Urothelium cell line (cell line): Measurements from ENCODE around the gene PATL2.
A peak's percentile ranks its signal among the peaks of the same experiment; 100 is the strongest.
"Not testable (repeated sequence)": the region's sequence is repeated elsewhere in the genome, so short reads cannot be mapped to it uniquely, and the experiment has no call there.

Experiments used
- DNase-seq: peaks from one replicate; pipeline ENCODE4 v3.0.0; 2011; ENCODE audit warnings: low spot score, mixed read lengths
- FAIRE-seq: peaks from 2 replicates; lab custom pipeline; 2011; peaks lifted over from hg19 to GRCh38; lab: Jason Lieb, UNC

Gene PATL2

DNA sequence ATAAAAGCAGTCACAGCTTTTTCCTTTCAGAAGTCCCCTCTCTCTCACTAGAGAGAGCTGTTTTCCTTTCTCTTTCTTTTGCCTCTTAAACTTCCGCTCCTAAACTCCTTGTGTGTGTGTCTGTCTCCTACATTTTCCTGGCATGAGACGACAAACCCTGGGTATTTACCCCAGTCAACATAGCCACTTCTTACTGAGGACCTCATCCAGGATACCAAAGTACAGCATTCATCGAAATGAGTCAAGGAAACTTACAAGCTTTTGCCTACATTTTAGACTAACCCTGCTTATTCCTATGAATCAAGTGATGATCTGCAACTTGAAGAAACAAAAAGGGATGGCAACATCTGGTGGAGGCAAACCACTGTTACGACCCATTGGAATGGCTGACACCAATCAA lies 16.7 kb downstream of the PATL2 start:
- DNase-seq (no peak), FAIRE-seq (no peak)

DNA sequence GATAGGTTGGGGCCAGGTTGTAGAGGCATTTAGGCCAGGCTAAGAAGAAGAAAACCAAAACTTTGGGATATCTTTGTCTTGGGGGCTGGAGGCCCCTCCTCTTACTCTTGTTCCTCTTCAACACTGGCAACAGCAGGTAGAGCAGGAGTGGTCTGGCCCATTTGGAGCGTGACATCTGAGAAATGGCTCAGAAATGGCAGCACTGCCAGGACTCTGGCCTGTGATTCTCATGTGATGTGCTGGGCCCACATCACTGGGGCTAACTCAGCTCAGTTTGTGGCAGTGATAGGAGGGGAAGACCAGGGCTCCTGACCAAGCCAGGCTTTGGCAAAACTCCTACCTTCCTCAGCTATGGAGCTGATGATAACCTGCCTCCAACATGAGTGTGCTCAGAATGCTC lies 18.5 kb downstream of the PATL2 start:
- FAIRE-seq (no peak), DNase-seq (no peak)

DNA sequence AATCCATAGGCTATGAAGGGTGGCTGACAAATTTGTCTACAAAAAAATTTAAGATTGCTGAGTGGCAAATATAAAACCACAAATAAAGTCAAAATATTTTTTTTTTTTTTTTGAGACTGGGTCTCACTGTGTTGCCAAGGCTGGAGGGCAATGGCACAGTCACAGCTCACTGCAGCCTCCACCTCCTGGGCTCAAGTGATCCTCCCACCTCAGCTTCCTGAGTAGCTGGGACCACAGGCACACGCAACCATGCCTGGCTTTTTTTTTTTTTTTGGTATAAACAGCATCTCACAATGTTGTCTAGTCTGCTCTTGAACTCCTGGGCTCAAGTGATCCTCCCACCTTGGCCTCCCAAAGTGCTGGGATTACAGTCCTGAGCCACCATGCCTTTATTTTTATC lies 20.9 kb downstream of the PATL2 start:
- FAIRE-seq, DNase-seq: not testable (repeated sequence)

DNA sequence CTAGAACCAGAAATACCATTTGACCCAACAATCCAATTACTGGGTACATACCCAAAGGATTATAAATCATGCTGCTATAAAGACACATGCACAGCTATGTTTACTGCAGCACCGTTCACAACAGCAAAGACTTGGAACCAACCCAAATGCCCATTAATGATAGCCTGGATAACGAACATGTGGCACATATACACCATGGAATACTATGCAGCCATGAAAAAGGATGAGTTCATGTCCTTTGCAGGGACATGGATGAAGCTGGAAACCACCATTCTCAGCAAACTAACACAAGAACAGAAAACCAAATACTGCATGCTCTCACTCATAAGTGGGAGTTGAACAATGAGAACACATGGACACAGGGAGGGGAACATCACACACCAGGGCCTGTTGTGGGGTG lies 21.8 kb downstream of the PATL2 start:
- not testable (repeated sequence) for DNase-seq, FAIRE-seq

DNA sequence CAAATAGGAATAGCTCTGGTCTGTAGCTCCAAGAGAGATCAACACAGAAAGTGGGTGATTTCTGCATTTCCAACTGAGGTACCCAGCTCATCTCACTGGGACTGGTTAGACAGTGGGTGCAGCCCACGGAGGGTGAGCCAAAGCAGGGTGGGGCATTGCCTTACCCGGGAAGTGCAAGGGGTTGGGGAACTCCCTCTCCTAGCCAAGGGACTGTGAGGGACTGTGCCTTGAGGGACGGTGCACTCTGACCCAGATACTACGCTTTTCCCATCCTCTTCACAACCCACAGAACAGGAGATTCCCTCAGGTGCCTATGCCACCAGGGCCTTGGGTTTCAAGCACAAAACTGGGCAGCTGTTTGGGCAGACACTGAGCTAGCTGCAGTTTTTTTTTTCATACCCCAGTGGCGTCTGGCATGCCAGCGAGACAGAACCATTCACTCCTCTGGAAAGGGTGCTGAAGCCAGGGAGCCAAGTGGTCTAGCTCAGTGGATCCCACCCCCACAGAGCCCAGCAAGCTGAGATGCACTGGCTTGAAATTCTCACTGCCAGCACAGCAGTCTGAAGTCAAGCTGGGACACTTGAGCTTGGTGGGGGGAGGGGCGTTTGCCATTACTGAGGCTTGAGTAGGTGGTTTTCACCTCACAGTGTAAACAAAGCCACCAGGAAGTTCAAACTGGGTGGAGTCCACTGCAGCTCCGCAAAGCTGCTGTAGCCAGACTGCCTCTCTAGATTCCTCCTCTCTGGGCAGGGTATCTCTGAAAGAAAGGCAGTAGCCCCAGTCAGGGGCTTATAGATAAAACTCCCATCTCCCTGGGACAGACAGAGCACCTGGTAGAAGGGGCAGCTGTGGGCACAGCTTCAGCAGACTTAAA lies 28.1 kb downstream of the PATL2 start:
- FAIRE-seq, DNase-seq: not testable (repeated sequence)

DNA sequence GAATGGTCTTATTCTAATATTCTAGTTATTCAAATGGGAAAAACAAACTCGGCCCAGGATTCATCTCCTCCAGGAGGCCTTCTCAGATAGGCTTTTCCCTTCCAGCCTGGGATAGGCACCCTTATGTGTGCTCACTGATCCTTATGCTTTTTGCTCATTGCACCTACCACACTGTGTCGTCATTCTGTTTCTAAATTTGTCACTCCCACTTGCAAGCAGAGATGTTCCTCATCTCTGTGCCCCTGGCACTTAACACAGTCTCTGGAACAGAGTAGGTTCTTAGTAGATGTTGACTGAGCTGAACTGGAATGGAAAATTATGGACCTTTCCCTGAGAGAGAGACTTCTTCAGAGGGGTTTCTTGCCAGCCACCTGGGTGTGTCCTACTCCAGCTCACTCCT lies 28.9 kb downstream of the PATL2 start:
- DNase-seq (no peak), FAIRE-seq (no peak)

DNA sequence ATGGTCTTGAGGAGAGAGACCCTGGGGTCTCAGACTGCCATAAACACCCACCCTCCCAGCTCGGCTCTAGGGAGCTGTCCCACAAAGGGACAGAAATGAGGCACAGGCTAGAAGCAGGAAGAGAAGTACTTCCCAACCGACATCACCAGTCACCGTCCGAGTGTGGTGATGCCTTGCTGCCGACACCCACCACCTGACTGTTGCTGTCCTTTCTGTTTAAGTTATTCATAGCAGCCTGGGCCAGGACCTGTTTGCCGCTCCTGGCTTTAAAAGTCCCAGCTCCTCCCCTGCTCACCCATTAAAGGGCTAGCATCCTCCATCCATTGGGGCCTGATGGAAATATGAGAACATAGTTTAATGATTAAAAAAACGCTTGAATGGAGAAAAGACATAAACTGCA lies 34.4 kb downstream of the PATL2 start:
- no peak for FAIRE-seq
- DNase-seq, result no peak

DNA sequence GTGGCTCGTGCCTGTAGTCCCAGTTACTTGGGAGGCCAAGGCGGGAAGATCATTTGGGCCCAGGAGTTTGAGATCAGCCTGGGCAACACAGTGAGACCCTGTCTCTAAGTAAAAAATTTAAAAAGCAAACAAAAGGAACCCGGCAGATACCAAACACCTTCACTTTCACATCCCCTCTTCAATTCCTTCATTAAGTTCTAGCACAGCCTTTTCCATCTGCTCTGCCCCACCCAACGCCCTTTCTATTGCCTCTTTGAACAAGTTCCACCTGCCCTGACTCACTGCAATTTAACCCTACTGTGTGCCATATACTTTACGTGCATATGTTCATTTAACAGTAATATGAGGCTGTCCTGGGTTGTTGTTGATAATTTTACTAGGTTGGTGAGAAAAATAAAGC lies 35.2 kb downstream of the PATL2 start:
- FAIRE-seq (no peak), DNase-seq (no peak)

DNA sequence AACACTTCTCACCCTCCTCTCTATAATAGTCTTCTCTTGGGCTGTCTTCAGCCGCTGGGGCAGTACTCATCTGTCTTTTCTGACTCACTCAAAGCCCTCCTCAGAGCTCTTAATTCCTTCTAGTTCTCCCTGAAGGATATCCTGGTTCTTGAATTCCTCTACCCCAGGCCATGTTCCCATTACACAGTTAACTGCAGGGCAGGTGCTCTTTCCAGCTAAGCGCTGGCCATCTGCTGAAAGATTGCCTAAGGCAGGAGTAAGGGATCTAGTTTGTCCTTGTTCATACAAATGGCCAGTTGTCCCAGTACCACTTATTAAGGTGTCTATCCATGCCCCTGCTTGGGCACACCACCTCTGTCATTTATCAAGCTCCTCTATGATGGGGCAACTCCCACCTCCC lies 37.5 kb downstream of the PATL2 start:
- FAIRE-seq, result no peak
- DNase-seq, result no peak

DNA sequence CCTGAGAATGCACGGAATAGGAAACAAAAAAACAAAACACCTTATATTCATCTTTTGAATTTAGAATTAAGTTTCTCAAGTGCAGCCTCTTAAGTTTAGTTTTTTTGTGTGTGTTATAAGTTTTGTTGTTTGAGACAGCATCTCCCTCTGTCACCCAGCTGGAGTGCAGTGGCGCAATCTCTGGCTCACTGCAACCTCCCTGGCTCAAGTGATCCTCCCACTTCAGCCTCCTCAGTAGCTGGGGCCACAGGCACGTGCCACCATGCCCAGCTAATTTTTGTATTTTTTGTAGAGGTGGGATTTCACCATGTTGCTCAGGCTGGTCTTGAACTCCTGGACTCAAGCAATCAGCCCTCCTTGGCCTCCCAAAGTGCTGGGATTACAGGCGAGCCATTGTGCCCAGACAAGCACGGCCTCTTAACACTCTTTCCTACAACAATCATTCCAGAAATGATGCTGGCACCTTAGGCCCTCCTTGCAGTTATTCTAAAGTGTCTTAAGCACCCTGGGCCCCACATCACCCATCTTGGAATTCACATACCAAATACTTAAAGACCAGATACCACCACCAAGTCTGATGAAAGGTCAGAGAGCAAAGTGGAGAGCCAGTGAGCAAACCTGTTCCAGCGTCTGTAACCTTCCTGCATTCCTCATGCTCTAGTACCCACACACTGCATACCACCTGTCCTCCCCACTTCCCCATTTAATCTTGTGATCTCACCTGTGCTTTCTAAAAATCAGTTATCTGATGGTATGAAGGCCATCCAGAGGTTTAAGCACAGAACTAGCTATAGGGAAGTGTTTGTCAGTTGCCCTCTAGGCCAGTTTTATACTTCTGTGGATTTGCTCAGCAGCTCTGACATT lies 40.8 kb downstream of the PATL2 start:
- FAIRE-seq (no peak), DNase-seq (no peak)

DNA sequence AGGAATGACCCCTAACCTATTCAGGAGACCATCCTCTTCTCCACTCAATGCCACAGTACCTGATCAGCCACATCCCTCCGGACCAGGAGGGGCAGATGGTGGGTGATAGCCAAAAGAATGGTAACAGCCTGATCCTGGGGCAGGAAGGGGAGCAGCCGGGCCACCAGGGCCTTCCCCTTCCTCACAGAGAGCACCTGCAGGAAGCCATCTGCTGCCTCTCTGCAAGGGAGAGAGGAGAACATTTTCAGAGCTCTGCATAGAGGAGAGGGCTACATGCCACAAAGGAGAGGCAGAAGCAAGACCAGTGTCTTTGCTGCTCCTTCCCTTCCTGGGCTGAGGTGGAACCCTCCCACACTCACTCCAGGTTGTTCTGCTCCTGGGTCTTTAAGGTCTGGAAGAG lies 42.2 kb downstream of the PATL2 start:
- DNase-seq, result no peak
- no peak for FAIRE-seq

DNA sequence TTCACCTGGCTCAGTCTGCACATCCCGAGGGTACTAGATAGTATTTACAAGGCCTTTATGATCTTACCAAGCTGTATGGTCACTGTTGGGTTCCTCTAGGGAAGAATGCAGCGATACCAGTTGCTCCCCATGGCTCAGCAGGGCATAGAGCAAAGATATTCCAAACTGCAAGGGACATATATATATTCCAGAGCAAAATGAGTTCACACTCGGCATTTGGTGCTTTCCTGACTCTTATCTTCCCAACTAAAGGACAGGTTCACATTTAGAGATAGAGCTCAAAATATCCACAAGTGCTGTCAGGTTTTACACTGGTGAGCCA lies 44.1 kb downstream of the PATL2 start:
- no peak for DNase-seq
- no peak for FAIRE-seq

DNA sequence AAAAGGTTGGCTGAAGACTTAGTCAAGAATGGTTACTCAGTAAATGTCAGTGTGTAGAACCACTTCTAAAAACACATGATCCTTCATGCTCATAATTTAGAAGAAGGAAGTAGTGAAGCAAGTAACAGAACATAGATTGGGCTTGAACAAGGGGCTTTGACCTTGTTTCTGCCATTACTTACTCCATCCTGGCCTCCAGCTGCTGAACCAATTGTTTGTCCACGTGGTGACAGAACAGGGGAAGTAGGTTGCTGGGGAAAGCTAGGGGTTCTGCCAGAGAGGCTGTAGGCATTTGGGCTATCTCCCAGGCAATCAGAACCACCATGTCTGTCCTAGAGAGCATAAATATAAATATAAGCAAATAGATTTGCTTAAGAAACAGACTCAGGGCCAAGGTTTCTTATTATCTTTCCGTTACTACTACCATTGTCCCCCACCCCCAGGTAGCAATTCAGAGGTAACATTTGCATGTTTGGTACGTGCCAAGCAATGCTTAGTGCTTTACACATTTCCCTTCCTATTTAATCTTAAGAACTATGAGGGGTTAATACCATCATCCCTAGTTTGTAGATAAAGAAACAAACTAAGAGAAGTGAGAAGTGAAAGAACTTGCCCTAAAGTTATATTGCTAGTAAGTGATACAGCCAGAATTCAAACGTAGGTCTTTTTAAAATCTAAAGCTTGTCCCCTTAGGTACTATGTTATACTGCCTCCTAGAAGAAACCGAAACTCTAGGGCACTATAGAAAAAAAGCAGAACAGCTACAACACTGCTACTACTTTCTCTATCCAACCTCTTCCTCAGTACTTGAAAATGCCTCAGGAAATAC lies 44.7 kb downstream of the PATL2 start:
- DNase-seq, result no peak
- no peak for FAIRE-seq

DNA sequence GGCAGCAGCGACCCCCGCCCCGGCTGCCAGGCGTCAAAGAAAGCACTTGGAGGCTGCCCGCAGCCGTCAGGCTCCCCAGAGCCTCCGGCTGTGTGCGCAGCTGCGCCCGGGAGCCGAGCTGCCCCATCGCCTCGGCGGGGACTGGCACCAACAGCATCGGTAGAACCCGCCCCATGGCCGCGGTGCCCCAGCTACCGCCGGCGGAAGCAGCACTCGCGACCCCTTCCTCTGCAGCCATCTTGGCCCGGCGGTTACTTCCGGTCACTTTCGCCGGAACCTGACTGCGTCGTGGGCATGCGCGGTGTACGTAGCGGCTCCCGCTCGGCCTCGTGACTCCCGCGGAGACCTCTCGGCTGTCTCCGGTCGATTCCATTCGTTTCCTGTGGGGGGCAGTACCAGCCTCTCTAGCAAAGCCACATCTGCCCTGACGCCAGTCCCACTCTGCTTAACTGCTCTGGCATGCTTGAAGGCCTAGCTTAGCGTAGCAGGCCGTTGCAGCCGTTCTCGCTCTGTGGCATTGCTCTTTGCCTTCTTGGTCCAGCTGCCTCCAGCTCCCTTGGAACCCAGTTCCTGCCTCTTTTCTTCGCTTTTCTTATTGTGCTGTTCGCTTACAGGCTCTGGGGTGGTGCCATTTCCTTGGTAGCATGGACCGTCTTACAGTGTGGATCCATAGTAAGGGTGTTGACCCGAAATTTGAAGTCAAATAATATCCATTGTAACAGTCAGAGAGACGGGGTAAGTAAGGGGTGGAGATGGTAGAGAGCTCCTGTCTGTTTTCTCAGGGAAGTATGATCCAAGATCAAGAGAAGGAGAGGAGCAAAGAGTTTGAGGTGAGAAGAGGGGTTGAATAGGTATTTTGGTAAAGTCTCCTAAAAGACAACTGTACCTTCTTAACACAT lies 47.5 kb downstream of the PATL2 start, which contains the start of gene SPG11:
SPG11 (minus strand) TSS at position 253 of the 899 bp plus-strand sequence; CDS start at position 238, 15 bp downstream.
- DNase-seq, result peak; percentile 96
- FAIRE-seq, result peak; percentile 91

DNA sequence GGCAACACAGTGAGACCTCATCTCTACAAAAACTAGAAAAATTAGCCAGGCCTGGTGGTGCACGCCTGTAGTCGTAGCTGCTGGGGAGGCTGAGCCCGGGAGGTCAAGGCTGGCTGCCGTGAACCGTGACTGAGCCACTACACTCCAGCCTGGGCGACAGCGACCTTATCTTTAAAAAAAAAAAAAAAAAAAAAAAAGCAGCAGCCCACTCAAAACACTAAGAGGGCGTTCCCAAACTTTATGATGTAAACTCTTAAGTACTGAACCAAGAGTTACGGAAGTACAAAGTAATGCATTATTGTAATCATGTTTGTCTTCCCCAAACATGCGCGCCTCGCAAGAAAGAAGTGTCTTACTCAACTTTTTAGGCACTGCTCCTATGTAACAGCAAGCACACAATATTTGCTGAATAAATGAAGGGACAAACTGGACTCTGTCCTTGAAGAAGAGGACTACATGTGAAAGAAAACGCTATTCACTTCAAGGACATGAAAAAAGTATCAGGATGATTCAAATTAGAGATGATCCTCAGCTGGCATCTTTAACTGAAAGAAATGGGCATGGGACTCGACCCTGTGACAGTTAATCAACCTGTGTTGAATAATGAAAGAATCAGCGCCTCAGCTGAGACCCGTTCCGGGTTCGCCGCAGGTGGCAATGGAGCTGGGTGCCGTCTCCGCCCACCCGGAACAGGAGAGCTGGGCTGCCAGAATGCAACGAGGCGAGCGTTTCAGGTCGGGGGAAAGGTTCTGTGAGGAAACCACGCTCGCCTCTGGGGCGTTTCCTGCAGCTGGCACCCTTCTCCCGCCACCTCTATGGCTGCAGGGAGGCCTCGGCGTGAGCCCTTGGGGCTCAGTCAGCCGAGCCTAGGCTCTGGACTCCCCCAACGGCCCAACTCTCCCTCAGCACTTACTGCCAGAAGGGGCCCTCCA lies 48.4 kb downstream of the PATL2 start:
- peak; percentile 67 for DNase-seq
- FAIRE-seq, result no peak

DNA sequence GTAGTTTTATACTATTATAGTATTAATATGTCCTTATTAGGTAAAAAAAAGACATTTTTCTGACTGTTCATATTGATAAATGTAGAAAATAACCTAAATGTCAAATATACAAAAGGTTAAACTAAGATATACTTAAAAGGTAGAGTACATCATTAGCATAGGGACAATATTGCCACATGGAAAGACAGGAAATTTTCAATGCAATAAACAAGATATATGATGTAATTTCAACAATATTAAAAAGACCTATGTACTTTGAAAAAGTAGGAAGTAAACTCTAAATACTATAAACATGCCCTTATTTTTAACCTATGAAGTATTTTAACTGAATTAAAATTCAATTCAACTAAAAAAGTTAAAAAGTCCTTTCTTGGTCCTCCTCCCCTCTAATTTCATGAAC lies 49.5 kb downstream of the PATL2 start:
- DNase-seq (no peak), FAIRE-seq (no peak)

DNA sequence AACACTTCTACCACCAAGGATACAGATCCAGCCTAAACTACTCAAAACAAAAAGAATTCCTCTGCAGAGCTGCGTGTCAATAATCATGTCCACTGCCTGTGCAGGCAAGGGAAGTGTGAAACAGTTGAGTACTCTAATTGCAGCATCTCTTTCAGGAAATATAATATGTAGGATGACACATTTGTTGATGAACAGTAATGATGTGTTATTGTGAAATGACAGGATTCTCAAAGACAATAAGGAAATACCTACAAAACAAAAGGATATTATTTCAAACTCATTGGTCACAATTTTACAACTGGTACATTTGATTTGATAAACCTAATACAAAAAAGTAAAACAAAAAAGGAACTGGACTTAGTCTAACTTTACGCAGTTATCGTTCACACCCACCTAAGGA lies 52.1 kb downstream of the PATL2 start:
- no peak for DNase-seq

DNA sequence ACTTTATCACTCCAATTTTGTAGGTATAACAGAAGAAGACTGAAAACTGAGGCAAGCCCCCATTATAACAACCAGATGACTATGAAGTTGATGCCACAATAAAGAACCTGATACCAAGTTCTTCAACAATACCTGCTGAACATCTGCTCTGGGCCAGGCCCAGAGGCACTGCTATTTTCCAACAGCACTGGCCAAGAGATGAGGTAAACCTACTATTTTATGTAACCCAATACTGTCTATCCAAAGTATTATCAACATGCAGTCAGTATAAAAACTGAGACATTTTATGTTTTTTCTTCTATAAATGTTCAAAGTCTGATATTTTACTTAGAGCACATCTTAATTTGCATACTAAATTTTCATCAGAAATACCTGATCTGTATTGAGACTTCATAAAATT lies 53.7 kb downstream of the PATL2 start:
- no peak for FAIRE-seq
- DNase-seq, result no peak

More for the DNA sequence above, 52.1 kb downstream of the PATL2 start:
- FAIRE-seq, result no peak

DNA sequence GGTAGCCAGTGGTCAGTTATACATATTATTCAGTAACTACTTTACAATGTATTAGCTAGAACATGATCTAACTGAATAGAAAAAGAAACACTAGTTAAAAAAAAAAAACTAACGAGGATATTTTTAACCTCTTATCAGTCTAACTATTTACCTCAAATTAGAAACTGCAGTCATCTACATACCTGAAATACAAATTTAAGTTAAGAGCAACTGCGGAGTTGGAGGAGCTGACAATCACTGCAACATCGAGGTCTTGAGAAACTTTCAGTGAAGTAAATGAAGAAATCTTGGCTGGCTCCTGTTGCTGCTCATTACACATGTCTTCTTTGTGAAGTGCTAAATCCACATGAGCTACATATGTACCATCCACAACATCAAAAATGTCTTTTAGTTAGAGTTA lies 54.2 kb downstream of the PATL2 start:
- FAIRE-seq, result no peak
- no peak for DNase-seq
